Measurements from ENCODE around the gene TSPAN4. TPM values are rescaled to one million over a fixed set of nuclear protein-coding genes. Genes with fewer than 3 reads are reported as not detected.

TSPAN4 gene
- total RNA-seq, 2 donors from 2014 or later: 75.7 to 97.3 TPM

DNA sequence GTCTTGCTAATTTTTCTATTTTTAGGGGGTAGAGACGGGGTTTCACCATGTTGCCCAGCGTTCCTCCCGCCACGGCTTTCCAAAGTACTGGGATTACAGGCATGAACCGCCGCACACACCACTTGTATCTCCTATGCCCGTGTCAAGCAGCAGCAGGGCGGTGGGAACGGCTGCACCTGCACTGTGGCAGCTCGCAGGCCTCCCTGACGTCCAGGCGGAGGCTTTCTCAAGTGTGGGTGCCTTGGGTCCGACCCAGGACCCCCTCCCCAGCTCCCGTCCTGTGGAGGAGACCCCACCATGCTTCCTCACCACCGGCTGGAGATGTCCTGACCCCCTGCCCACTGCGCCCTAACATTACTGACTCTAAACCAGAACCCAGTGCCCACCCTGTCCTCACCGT lies 25.7 kb downstream of the TSPAN4 start:
- DNase-seq (ENCODE audit: low spot score): no peak

DNA sequence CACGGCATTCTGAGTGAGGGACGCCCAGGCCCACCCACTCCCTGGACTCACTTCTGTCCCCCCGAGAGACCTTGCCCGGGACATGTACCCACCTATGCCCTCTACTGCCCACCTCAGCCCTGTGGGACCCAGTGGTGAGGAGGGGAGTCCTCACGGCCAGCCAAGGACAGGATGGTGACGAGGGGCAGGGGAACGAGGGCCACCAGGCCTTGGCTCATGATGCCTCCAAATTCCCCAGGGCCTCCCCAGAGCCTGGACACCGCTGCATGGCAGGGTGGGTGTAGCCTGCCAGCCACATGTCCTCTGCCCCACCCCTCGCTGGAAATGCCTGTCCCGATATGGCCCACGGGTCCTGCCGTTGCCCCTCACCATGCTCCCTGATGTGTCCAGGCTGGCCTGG lies 26.1 kb downstream of the TSPAN4 start:
- intact Hi-C loops (cut with DNase I): loop anchor here in 1 of 2 donors (10.0 kb wide), 1 partner anchor 176 kb away; no protein-coding TSS in a partner anchor
- no peak for DNase-seq (ENCODE audit: low spot score)

More for the DNA sequence above, 25.7 kb downstream of the TSPAN4 start:
- intact Hi-C loops (cut with DNase I): loop anchor here in 1 of 2 donors (10.0 kb wide), 1 partner anchor 176 kb away; no protein-coding TSS in a partner anchor

DNA sequence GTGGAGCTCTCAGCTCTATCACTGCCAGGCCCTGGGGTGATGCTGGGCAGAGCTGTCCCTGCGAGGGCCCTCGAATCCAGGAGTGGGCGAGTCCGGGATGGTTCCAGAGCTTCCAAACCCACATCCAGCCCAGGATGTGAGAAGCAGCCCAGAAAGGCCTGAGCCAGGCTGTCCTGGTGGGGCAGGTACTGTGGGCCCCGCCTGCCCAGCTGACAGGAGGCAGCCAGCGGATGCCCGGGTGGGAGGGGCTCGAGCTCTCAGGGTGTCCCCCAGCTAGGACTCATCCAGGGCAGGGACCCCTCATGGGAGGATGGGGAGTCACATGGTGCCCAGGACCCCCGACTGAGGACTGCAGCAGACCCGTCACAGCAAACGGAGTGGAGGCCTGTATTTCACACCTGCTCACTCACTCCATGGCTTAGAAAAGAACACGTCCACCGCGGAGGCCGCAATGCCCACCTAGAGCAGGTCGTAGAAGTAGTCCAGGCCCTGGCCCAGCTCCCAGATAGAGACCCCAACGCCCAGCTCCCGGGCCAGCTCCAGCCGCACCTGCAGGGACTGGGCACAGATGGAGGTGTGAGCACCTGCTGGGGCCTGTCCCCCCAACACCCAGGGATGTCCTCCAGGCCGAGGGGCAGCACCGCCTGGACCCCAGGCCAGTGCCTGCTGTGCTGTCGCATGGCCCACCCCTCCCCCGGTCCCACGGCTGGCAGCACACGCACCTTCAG lies 26.9 kb downstream of the TSPAN4 start:
- intact Hi-C loops (cut with DNase I): loop anchor here in 1 of 2 donors (10.0 kb wide), 1 partner anchor 175 kb away; no protein-coding TSS in a partner anchor
- DNase-seq (ENCODE audit: low spot score): no peak

DNA sequence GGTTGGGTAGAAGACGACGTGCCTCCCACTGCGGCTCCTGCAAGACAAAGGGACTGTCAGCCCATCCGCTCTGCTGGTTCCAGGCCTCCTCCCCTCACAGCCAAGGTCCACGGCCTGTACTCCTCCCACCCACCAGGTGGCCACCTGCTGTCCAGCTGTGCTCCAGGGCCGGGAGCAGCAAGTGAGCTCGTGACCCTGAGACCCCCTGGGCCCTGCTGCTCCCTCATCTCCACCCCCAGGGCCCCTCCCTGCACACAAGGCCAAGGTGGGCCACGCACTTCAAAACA lies 27.4 kb downstream of the TSPAN4 start:
- DNase-seq (ENCODE audit: low spot score): no peak
- intact Hi-C loops (cut with DNase I): no loop called here

DNA sequence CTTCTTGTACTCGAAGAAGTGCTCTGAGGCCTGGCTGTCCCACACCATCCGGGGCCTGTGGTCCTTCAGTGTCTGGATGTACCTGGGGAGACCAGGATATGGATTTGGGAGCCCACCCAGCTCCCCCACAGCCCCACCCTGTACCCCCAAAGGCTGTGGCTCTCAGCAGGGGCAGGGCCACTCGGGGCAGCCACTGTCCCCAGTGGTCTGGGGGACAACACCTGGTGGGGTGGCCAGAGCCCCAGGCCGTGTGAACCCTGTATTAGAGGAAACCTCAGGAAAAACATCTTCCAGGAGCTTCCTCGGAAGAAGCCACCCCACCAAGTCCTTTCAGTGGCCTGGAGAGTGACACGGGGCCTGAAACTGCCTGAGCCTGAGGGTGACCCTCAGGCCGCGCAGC lies 27.8 kb downstream of the TSPAN4 start:
- DNase-seq (ENCODE audit: low spot score): no peak
- intact Hi-C loops (cut with DNase I): no loop called here

DNA sequence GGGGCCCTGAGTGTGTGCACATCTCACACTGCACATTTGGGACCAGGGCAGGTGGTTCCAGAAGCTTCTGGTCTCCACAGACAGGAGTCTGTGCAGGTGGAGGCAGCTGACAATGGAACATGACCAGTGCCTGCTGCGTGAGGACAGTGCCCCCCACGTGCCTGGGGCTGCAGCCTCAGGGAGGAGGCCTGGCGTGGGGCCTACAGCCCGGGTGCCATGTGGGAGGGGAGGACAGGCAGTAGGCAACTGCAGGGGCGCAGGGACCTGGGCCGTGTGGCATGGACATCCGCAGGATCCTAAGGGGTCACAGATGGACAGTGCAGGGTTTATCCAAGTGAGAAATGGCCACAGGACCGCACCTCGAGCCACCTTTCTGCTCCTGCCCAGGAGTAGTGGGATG lies 28.8 kb downstream of the TSPAN4 start:
- intact Hi-C loops (cut with DNase I): no loop called here
- no peak for DNase-seq (ENCODE audit: low spot score)

DNA sequence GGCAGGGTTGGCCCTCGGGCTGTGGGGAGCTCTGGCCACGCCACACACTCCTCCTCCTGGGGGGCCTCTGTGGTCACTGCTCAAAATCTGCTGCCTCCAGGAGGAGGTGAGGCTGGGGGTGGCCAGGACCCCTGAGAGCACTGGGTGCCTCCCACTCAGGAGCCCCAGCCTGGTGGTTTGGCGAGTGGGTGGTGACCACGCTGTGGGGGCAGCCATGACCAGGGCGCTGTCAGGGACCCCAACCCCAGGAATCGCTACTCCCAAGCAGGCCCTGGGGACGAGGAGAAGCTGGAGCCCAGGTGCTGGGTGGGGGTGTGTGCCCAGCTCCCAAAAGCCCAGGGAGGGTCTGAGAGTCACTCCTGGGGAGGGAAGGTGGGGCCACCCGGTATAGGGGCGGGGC lies 30.1 kb downstream of the TSPAN4 start:
- intact Hi-C loops (cut with DNase I): no loop called here
- no peak for DNase-seq (ENCODE audit: low spot score)

DNA sequence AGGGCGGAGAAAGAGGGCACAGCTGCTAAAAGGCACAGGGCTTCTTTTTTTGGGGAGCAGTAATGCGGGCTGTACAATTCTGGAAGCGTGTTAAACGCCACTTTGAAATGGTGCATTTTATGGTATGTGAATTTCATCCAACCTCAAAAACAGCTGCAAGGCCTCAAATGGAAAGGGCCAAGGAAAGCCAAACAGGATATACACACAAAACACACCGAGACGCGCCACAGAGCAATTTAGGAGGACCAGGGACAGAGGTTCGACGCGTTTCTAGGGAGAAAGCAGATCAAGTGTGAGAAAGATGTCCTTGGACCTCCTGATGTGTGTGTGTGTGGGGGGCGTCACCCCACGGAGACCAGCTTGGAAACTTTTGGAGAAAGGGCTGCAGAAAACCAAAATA lies 31.1 kb downstream of the TSPAN4 start:
- DNase-seq (ENCODE audit: low spot score): no peak
- intact Hi-C loops (cut with DNase I): no loop called here

DNA sequence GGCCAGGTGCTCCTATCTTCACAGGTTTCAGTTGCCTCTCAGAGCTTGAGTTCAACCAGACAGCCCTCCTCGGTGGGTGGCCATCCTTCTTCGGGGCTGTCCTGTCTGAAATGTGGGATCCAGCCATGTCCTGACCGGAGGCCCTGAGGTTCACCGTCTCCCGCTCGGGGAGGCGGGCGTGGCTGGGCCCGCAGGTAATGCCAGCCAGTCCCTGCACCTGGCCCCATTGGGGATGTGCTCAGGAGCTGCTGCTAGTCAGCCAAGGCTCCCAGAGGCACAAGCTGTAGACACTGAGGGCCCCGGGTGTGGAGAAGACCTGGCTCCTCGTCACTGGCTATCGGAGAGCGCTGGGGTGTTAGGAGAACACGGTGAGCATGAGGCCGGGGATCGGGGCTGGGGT lies 32.6 kb downstream of the TSPAN4 start:
- intact Hi-C loops (cut with DNase I): no loop called here
- DNase-seq (ENCODE audit: low spot score): no peak

DNA sequence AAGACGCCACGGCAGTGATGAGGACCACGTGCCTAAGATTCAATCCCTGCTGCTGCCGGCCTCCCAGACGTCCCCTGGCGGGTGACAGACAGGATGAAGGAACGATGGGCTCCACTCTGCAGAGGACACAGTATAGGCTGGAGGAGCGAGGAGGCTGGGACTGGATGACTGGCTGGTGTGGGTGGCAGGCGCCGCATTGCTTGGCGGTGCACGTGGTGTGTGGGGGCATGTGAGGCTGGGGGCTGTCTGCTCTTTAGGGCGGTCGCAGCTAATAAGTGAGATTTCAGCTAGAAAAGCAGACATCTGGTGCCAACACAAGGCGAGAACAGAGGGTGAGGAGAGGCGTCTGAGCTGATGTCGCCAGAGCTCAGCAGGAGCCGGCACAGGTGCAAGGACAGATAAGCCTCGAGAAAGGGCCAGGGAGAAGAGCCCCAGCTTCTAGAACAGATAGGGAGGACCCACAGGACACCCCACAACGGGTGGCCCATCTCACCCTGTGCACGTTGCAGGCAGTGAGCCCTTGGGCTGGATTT lies 33.2 kb downstream of the TSPAN4 start:
- no peak for DNase-seq (ENCODE audit: low spot score)
- intact Hi-C loops (cut with DNase I): no loop called here

DNA sequence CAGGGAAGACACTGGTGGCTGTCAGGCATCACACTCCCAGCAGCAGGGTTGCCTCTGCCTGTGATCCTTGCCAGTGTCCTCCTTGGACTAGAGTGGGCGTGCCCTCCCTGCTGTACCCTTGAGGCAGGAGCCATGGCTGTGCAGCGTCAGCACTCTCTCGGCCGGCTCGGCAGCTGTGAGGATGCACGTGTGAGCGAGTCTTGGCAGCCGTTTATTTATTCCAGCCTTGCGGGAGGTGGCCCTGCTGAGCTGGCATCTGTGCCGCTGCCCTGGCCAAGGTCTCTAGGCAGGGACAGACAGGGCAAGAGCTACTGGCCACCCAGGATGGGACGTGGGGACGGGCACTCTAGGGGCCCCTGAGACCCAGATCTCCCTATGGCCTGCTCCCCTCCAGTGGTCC lies 33.9 kb downstream of the TSPAN4 start:
- DNase-seq (ENCODE audit: low spot score): no peak
- intact Hi-C loops (cut with DNase I): no loop called here

DNA sequence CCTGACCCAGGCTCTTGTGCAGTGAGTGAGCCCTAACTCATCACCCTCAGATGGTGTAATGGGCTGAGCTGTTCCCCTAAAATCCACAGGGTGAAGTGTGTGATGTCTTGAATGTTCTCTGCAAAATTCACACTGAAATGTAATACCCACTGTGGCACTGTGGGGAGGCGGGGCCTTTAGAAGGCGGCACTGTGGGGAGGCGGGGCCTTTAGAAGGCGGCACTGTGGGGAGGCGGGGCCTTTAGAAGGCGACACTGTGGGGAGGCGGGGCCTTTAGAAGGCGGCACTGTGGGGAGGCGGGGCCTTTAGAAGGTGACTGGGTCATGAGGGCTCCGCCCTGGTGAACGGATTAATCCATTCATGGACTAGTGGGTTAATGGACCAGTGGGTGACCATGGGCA lies 34.9 kb downstream of the TSPAN4 start:
- DNase-seq (ENCODE audit: low spot score): no peak
- intact Hi-C loops (cut with DNase I): no loop called here

DNA sequence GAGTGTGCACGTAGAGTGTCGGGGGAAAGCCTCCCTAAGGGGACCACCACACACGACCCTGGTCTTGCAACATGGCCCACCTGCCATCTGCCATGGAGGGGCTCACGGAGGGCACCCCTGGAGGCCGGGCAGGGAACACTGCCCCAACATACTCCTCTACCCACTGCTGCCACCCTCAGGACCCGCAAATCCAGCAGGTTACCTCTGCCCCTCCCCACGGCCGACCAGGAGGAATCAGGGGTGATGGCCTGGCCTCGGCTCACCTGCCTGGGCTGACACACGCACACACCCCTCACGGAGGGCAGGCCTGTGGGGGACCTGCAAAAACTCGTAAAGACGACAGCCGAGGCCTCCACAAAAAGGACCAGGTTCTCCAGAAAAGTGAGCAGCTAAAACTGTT lies 37.8 kb downstream of the TSPAN4 start:
- intact Hi-C loops (cut with DNase I): no loop called here
- no peak for DNase-seq (ENCODE audit: low spot score)

DNA sequence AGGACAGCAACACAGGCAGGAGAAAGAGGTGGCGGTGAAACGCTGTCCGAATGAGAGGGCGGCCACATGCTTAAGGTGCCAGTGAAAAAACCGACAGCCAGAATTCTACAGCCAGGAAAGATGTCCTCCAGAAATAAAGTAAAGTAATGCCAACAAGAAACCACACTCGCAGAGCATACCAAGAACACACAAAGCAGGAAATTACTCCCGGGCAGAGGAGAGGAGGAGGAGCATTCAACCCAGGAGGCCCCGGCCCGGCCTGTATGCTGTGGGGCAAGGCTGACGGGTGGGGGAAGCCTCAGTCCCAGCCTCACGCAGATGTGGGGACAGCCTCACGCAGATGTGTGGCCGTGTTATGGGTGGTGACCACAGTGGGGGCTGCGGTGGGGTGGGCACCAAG lies 39.9 kb downstream of the TSPAN4 start:
- intact Hi-C loops (cut with DNase I): no loop called here
- DNase-seq (ENCODE audit: low spot score): no peak

DNA sequence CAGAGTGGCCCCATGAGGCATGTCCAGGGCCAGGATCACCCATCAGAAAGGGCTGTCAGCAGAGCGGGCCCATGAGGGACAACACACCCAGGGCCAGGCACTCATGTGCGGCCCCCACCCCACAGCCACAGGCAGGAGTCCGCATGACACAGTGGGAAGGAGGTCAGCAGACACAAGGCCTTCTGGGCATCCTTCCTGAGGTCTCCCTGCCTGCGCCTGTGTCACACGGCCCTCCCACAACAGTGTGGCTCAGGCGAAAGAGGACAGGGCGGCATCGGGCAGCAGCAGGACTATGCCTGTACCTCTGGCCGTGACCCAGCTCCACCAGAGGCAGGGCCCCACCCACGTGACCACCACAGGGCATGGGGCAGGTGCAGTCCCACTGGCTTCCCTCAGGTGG lies 40.9 kb downstream of the TSPAN4 start:
- no peak for DNase-seq (ENCODE audit: low spot score)
- intact Hi-C loops (cut with DNase I): no loop called here

DNA sequence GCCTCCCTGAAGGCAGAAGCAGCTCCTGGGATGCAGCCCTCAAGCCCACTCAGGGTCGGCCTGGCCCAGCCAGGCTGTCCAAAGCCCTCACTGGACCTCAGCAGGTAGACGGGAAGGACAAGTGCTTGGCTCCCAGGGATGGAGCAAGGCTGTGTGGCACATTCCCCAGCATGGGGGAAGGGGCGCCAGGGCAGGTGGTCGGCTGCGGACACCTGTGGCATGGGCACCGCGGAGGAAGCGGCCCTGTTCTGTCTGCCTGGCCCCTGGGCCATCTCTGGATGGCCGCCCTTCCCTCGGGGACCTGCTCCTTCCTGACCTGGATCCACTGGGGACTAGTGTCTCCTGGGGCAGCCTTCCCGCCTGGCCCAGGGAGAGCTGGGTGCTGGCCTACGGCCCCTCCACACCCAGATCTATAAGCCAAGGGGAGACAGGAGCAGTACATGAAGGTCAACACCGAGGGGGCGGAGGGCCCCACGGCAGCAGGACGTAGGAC lies 42.0 kb downstream of the TSPAN4 start:
- DNase-seq (ENCODE audit: low spot score): no peak
- intact Hi-C loops (cut with DNase I): no loop called here

DNA sequence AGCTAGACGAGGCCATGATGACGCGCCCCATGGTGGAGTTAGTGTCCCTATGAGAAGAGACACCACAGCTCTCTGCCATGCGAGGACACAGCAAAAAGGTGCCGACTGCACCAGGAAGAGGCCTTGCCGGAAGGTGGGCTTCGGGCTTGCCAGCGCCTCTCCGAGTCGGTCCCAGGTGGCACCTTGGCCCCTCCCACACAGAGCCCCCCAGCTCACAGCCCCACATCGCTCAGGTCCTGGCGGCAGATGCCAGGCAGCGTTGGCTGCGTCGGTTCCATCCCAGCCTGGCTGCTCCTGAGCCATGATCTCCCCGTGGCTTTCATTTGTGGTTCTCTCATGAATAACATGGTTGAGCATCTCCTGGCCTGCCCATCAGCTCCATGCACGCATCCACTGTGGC lies 43.9 kb downstream of the TSPAN4 start:
- DNase-seq (ENCODE audit: low spot score): no peak
- intact Hi-C loops (cut with DNase I): no loop called here

DNA sequence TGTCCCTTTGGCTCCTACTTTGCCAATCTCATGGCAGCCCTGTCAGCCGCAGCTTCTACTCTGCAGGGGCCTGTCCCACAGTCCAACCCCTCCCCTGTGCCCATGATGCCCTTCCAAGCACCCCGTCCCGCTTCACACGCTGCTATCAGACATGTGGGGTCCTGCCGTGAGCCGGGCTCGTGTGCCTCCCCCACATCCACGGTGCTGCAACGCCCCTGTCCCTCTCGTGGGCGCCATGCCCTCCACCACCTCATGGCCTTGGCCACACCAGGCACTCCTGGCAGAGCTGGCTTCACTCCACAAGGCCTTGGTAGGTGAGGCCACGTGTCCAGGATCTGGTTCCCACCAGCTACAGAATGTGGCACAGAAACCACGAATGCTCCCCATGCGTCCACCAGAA lies 44.9 kb downstream of the TSPAN4 start:
- intact Hi-C loops (cut with DNase I): no loop called here
- no peak for DNase-seq (ENCODE audit: low spot score)

DNA sequence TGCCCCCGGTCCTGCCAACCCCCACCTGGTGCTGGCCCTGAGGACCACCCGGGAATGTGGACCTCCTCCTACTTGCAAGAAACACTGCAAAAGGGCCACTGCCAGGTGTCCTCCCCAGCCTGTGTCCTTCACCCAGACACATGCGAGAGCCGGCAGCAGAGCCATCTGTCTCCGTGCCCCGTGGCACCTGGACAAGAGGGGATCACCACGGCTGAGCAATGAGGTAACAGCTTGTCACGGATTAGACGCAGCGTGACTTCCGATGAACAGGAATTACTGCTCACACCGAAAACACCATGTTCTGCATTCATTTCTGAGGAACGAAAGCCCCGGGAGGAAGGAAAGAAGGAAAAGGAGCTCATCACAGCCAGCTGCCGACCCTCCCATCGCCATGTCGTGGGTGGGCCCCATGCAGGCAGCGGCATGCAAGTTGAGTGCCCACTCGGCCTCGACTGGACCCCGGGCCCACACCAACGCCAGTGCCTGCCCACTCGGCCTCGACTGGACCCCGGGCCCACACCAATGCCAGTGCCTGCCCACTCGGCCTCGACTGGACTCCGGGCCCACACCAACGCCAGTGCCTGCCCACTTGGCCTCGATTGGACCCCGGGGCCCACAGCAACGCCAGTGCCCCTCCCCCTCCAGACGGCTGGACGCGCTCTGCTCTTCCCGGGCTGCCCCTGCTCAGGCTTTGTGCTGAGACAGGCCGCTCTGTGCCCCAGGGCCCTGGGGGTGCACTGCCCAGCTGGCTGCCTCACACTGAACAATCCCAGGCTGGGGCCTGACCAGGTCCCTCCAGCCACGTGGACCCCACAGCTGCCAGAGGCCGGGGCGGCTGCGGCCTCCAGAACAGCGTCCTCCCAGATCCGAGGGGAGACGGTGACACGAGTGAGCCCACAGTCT lies 45.9 kb downstream of the TSPAN4 start:
- intact Hi-C loops (cut with DNase I): no loop called here
- DNase-seq (ENCODE audit: low spot score): no peak

DNA sequence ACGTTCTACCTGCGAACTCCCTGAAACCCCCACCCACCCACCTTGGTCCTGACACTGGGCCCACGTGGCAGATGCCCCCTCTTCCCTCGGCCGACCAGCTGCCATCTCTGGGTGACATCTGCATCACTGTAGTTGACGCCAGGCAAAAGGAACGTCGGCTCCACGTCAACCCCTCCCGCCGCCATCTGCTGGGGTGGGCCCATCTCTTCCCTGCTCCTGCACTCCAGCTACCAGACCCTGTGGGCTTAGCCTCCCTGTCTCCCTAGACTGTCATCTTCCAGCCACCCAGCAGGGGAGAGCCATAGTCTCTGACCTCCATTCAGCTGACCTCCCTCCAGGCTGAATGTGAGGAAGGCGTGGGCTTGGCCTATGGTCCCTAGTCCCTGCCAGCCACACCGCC lies 46.6 kb downstream of the TSPAN4 start:
- intact Hi-C loops (cut with DNase I): no loop called here
- DNase-seq (ENCODE audit: low spot score): no peak
